ENCODE data around the gene SGPP2.
"Not testable (repeated sequence)": the region's sequence is repeated elsewhere in the genome, so short reads cannot be mapped to it uniquely, and the experiment has no call there.

The SGPP2 gene, protein sequence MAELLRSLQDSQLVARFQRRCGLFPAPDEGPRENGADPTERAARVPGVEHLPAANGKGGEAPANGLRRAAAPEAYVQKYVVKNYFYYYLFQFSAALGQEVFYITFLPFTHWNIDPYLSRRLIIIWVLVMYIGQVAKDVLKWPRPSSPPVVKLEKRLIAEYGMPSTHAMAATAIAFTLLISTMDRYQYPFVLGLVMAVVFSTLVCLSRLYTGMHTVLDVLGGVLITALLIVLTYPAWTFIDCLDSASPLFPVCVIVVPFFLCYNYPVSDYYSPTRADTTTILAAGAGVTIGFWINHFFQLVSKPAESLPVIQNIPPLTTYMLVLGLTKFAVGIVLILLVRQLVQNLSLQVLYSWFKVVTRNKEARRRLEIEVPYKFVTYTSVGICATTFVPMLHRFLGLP

DNA sequence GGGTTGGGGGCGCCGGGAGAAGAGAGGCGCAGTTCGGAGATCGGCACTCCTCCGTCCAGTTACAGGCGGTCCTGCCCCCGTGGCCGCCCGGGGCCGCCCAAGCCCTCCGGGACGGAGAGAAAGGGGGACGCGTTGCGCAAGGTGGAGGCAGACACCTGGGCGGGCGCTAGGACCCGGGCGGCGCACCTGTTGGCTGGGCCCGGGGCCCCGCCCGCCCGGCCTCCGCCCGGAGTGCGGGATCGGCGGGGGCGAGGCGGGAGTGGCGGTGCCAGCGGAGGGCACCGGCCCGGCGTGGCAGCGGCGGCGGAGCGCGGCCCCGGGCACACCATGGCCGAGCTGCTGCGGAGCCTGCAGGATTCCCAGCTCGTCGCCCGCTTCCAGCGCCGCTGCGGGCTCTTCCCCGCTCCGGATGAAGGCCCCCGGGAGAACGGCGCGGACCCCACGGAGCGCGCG lies at the start of gene SGPP2:
Gene SGPP2 (plus strand): TSS at position 268 of the 453 bp plus-strand sequence. CDS start 60 bp downstream, at position 328.
- no peak for DNase-seq (ENCODE audit: low spot score)

DNA sequence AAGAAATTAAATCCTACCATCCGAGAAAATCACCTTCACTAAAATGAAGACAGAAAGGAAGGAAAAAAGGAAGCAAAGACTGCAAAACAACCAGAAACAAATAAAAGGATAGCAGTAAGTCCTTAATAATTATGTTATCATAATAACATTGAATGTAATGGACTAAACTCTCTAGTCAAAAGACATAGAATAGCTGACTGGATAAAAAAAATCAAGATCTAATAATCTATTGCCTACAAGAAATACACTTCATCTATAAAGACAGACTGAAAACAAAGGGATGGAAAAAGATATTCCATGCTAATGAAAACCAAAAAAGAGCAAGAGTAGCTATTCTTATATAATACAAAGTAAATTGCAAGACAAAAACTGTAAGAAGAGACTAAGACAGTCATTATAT lies 48.5 kb upstream of the SGPP2 start:
- DNase-seq (ENCODE audit: low spot score) = no peak

DNA sequence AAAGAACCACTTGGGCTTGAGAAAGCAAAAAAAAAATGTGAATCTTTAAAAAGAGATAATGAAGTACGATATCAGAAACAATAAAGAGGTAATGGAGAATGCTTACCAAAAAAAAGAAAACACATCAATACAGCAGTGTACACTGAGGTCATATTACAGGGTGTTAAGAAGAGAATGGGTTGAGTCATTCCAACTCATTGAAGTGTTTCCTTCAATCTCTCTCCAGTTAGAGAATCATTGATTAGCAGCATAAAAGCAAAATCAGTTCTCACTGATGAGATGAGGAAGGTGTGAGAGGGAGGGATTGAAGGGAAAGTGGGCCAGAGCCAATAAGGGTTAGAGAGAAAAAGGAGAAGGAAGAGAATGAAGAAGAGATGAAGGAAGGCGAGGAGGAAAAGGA lies 43.9 kb upstream of the SGPP2 start:
- no peak for DNase-seq (ENCODE audit: low spot score)

DNA sequence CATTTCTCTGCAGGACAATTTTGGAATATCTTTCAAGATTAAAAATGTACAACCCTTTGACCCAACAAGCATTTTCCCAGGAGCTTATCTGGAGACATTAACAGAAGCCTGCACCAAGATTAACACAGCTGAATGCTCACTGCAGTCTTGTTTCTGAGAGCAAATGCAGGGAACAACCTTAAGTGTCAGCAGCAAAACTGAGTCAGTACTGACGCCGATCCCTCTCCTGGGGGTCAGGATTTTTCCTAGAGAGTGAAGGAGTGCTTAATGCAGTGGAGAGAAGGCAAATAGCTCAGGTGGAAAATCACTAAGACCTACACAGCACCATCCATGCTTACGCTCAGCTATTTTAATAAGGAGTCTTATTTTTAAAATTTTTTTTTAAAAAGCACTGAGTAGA lies 42.8 kb upstream of the SGPP2 start:
- no peak for DNase-seq (ENCODE audit: low spot score)

DNA sequence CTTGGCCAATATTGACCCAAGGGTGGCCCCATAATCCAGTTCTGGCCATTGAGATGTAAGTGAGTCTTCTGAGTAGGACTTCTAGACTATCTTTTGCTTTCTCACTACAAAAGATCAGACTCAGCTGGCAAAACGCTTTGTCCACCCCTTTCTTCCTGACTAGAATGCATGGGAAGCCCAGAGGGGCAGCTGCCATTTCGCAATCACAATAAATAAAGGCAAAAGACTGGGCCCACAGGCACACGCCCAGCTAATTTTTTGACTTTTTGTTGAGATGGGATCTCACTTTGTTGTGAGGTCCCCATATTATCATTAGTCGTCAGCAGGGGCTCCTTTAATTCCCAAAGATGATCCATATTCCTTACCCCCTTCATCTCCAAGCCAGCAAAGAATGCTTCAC lies 41.1 kb upstream of the SGPP2 start:
- no peak for DNase-seq (ENCODE audit: low spot score)

DNA sequence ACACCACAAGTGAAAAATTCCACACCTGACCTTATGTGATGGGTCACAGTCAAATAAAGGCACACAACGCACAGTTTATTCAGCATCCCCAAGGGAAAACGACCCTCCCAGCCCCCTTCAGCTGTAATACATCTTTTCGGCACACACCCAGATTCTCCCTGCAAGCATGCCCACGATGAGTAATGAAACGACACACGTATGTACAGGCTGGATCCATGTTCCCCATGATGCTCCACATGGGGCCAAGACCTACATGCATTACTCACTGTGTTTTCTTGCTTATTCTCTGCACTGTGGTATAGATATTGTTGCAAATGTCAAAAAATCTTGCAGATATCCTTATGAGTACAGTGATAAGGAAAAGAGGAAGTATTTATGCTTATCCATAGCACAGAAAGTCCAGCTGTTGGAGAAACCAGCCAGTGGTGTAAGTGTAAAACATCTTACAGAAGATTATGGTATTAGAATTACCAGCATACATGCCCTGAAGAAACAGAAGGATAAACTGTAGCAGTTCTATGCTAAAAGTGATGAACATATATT lies 32.5 kb upstream of the SGPP2 start:
- DNase-seq (ENCODE audit: low spot score) = no peak

DNA sequence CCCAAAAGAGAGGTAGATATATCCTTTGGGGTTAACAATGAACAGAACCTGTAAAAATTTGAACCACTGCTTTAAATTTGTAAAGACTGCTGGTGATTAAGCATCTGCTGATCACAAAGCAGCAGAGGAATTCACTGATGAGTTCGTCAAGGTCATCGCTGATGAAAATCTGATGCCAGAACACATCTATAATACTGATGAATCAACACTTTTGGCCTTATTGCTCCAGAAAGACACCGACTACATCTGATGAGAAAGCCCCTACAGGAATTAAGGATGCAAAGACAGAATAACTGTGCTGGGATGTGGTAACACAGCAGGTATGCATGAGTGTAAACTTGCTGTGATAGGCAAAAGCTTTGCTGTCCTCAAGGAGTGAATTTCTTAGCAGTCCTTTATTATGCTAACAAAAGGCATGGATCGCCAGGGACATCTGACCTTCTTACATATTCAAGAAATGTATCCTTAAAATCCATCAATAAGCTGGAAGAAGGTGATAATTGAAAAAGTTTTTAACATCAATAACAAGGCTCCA lies 30.5 kb upstream of the SGPP2 start:
- no peak for DNase-seq (ENCODE audit: low spot score)

DNA sequence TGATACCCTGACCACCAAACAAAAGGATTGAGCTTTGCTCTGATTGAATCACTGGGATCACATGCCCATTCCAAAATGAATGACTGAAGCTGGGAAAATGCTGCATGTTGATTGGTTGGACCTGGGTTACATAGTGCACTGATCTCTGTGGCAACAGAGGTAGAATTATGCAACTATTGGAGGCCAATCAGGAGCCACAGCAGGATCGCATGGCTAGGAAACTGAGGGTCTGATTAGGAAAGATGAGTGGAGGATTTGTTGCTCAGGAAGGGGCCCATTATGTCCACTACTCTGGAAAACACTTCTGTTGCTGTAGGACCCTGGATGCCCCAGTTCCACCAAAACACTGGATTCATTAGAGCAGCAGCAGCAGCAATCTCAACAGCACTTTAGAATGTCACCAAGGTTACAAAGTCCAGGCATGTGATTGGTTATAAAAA lies 25.9 kb upstream of the SGPP2 start:
- DNase-seq (ENCODE audit: low spot score) = no peak

DNA sequence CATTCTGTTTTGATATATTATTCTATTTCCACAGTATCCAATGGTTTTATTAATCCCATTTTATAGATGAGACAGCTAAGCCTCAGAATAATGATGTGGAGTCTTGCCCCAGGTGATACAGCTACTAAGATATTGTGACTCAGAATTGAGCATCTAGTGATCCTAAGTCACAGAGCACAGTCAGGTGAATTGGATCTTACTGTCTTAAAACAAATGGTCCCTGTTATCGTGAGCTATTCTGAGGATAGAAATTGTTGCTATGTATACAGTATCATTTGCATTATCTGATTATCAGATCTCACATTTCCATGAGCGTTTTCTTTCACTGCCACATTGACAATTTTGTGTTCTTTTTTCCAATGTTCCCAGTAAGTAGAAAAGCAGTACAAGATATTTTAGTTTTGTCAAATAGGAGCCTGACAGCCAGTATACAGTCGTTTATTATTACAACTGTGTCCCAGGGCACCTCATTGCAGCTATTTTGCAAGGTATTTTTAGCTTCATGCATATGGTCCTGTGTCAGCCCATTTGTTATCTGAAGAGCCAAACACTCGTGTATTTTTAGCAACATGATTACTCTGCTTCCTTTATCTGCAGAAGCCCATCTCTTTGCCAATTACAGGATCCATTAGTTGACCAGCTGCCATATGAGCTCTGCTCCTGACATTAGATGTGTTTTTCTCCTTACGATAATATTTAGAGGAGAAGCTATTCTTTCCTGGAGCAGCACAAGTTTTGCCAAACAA lies 25.1 kb upstream of the SGPP2 start:
- DNase-seq (ENCODE audit: low spot score) = no peak

DNA sequence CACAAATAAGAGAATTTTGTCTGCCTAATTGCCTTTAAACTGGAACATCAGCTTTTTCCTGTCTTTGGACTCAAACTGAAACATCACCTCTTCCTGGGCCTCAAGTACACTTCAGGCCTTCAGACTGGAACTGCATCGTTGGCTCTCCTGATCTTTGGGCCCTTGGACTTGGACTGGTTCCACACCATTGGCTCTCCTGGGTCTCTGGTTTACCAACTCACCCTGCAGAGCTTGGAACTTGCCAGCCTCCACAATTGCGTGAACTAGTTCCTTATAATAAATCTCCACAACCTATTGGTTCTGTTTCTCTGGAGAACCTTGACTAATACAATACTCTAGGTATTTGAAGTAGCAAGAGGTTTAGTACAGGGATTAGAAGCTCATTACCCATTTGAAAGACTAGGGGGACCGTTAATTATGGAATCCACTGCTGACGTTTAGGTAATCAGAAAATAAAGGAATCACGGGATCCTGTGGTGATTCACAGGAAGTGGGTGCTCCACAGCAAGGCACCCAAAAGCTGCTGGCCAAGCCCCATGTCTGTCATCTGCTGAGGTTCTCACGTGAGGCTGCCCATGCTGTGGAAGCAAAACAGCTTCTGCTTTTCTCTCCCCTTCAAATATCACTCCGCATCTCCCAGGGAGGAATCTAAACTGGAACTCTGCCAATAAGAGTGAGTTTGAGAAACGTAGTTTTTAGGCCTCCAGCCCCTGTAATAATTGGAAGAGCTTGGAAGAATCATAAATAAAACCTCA lies 20.0 kb upstream of the SGPP2 start:
- DNase-seq (ENCODE audit: low spot score) = no peak

DNA sequence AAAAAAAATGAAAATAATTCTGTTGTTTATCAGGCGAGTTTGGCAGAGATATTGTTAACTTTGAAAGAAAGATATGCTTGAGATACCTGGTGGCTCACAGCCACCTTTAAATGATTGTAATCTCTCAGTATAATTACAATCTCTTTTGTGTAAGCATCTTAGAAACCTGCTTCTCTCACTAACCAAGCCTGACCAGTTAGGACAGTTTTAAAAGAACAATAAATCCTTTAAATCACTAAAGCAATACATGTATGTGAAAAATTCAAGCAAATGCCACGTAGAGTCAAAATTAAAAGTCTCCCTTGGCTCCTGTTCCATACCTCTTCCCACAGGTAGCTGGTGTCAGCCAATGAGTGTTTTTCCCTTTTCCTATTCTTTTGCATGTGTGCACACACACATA lies 15.7 kb upstream of the SGPP2 start:
- no peak for DNase-seq (ENCODE audit: low spot score)

DNA sequence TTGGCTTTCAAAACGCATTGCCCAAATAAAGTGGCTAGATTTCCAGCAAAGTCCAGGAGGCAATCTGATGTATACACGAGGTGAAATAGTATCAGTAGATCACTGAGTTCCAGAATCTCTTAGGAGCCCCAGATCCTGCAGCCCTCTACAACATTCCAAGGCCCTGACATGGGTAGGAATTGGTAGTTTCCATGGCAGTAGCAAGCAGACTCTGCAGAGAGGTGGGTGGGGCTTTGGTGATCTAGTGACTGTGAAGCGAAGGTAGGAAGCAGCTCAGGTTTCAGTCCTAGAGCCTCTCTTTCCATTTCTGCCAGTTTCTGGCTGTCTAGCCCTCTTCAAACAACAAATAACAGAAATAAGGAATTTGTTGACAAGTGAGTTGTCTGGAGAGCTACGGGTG lies 13.8 kb upstream of the SGPP2 start:
- DNase-seq (ENCODE audit: low spot score) = no peak

DNA sequence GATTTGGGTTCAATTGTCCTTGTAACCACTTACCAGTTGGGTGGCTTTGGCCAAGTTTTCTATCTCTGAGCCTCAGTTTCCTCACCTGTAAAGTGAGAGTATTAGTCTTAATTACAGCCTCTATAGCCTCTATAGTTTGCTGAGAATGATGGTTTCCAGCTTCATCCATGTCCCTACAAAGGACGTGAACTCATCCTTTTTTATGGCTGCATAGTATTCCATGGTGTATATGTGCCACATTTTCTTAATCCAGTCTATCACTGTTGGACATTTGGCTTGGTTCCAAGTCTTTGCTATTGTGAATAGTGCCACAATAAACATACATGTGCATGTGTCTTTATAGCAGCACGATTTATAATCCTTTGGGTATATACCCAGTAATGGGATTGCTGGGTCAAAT lies 12.0 kb upstream of the SGPP2 start:
- DNase-seq (ENCODE audit: low spot score) = not testable (repeated sequence)

DNA sequence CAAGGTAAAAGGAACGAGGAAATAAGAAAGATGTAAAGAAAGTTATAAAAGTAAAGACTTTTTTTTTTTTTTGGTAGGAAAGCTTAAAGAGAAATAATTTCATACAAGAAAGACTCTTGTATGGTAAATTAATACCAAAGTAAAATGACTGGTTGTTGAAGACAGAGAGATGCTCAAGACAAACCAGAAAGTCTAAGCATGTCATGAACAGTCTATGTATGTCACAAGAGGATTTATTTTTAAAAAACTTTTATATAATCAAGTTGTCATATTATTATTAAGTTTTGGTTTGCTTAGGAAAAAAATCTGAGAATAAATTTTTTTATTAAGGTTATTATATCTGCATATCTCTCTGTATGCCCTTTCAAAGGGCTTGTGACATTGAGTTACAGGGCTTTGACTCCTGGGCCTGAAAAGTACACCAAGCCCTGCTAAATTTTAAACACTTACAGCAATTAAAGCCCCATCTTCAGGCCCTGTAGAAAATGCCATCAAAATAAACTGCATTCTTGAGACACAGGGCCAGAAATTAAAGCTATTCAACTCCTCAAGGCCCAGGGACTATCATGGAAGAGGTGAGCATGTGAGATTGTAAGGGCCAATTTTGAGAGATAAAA lies 10.9 kb upstream of the SGPP2 start:
- no peak for DNase-seq (ENCODE audit: low spot score)

DNA sequence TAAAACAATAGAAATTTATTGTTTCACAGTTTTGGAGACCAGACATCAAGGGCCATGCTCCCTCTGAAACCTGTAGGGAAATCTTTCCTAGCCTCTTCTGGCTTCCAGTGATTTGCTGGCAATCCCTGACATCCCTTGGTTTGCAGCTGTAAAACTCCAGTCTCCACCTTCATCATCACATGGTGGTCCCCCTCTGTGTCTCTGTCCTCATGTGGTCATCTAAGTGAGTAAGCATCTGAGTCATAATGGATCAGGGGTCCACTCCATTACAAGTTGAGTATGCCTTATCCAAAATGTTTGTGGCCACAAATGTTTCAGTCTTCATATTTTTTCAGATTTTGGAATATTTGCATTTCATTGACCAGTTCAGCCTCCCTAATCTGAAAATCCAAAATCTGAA lies 5.6 kb upstream of the SGPP2 start:
- no peak for DNase-seq (ENCODE audit: low spot score)

DNA sequence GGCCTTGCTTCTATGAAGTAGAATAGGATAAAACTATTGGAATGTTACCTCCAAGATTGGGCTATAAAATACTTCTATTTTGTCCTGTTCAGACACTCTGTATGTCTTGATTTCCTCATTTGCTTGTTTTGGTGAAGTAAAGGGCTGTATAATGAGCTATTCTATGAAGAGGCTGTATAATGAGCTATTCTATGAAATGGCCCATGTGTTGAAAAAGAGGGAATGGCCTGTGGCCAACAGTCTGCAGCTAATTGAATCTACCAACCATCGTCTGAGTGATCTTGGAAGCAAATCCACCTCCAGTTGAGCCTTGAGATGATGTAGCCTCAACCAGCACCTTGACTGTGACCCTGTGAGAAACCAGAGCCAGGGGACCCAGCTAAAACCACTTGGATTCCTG lies 3.8 kb upstream of the SGPP2 start:
- DNase-seq (ENCODE audit: low spot score) = no peak

DNA sequence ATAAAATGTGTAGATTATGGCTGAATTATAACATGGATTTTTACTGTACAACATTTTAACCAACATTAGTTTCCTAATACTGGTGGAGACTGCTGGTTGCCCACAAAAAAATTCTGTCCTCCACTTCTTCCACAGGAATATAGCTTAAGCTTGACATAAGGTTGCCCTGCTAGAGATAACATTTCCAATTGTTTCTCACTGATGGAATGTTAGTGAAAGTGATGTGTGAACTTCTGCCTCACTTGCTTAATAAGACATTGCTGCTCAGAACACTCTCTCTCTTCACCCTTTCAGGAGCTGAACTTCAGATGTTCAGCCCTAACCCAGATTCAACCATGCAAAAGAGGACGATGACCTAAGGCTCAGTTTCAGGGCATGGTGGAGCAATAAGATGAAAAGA lies 2.7 kb upstream of the SGPP2 start:
- DNase-seq (ENCODE audit: low spot score) = no peak

DNA sequence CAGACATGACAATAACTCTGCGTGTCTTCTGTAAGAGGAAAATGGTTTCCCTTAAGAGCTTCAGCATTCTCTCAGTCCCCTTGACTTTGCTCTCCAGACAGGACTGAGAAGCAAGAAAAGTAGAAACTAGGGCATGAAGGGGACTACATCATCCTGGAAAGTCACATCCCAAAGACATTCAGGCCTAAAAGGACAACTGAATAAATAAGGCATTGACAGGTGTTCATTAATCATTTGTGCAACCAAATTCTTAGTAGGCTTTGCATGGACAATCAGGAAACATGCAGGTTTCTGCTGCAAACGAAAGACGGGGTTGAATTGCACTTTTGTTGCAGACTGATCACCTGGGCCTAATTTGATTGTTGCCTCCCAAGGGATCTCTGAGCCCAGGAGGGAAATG lies 1.2 kb upstream of the SGPP2 start:
- DNase-seq (ENCODE audit: low spot score) = no peak

DNA sequence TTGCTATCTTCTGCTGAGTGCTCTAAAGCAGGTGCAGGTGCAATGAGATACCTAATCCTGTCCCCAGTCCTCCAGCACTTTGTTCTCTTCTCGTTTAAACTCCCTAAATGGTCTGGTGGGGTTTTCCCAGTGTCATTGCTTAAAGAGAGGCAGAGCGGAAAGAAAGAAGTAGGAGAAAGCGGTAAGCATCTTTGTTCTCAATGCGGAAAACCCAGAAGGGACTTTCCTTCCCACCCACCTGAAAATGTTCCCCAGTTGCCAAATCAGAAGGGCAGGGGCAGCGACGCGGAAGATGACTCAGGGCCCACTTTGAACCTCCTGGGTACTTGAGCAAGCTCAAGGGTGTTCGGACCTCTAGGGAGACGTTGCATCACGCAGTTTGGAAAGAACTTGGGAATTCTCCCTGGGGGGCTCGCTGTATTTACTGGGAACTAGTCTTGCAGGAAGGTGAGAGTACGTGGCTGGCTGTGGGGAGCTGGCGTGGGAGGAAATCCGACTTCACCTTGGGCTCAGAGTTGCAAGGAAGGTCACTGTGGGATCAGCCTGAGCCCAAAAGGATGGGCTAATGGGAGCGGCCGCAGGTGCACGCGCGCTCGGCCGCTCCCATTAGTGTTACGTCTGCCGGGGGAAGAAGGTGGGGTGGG lies 589 bp upstream of the SGPP2 start:
- DNase-seq (ENCODE audit: low spot score) = no peak

DNA sequence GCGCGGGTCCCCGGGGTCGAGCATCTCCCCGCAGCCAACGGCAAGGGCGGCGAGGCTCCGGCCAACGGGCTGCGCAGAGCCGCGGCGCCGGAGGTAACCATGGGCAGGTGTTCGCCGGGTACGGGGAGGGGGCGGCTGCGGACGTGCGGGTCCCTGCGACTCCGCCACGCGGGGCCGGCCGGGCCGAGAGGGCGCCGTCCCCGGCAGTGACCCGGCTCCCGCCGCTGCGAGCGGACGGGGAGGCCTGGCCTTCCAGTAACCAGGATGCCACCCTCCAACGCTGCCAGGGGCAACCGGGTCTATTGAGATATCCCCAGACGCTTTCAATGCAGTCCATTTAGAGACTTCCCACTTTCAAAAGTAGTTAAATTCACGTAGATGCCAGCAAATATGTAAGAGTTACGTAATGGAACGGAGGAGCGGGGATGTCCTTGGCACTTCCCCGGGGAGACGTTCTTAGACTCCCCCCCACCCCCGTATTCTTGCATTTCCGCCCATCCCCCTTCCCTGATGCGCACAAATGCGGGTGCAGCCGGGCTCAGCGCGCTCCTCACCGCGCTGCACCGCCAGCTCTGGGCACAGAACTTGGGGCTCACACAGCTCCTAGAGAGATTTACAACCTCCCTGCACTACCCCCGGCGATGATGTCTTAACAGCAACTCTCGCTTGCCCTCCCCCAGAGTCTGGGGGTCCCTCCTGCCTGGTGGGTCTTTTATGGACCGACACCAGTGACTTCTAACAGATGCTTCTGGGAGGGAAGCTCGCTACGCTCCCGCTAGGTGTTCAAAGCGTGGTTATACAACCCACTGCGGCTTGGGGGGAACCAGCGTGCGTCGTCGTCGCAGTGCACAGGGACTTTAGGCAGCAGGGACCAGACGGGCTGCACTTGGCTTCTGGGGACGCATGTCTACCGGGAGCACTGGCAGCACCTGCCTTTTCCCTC lies 657 bp downstream of the SGPP2 start:
- no peak for DNase-seq (ENCODE audit: low spot score)
